GM23338 (cell line): ENCODE data around the gene MUC6.

ENCODE experiments used
- CREB1 ChIP-seq: fragments of 250-450 bp; sonication (Bioruptor Pico); IDR thresholded peaks from 2 replicates; pipeline ENCODE4 v1.5.0; 2020; ENCODE audit warnings: low read depth, mild to moderate bottlenecking, moderate library complexity
- ETS1 ChIP-seq: IDR thresholded peaks from 2 replicates; pipeline ENCODE4 v1.6.1; 2016; ENCODE audit warnings: antibody characterized with exemption
- EZH2 ChIP-seq: fragments of 200-600 bp; sonication (generic); IDR thresholded peaks from one replicate; pipeline ENCODE4 v1.8.0; 2017; ENCODE audit warnings: antibody characterized with exemption, mild to moderate bottlenecking, low read depth; ENCODE audit not compliant: unreplicated experiment
- EZH2phosphoT487 ChIP-seq: fragments of 200-600 bp; sonication (generic); IDR thresholded peaks from one replicate; pipeline ENCODE4 v1.8.1; 2018; ENCODE audit warnings: antibody characterized with exemption; ENCODE audit not compliant: unreplicated experiment
- JUNB ChIP-seq: IDR thresholded peaks from one replicate; pipeline ENCODE4 v1.6.1; 2016; ENCODE audit warnings: antibody characterized with exemption; ENCODE audit not compliant: unreplicated experiment
- NANOG ChIP-seq: IDR thresholded peaks from 2 replicates; pipeline ENCODE4 v1.6.1; 2016; ENCODE audit warnings: antibody characterized with exemption, borderline replicate concordance
- POLR2AphosphoS5 ChIP-seq: IDR thresholded peaks from 2 replicates; pipeline ENCODE4 v1.6.1; 2016; ENCODE audit warnings: antibody characterized with exemption, low read depth
- ZNF114 ChIP-seq: fragments of 250-450 bp; sonication (Bioruptor Pico); IDR thresholded peaks from 2 replicates; pipeline ENCODE4 v1.5.0; 2020; ENCODE audit warnings: mild to moderate bottlenecking, moderate library complexity
- ZNF331 ChIP-seq: fragments of 250-450 bp; sonication (Bioruptor Pico); IDR thresholded peaks from 2 replicates; pipeline ENCODE4 v1.5.0; 2020; ENCODE audit warnings: low read depth, mild to moderate bottlenecking, moderate library complexity
- TF ChIP-seq, protein P1 (sequence below), 2 experiments: fragments of 200-600 bp in 1 of 2; sonication (generic) in 1 of 2; conservative IDR thresholded peaks; 2 replicates each; pipeline versions ENCODE4 v1.5.1 to v1.6.1; 2016 to 2017; ENCODE audit warnings: antibody characterized with exemption in 2 of 2, low read depth in 2 of 2, mild to moderate bottlenecking in 2 of 2, moderate library complexity in 1 of 2
- TF ChIP-seq, protein P2 (sequence below): IDR thresholded peaks from one replicate; pipeline ENCODE4 v1.6.1; 2018; ENCODE audit warnings: antibody characterized with exemption; ENCODE audit not compliant: unreplicated experiment
- TF ChIP-seq, protein P3 (sequence below): fragments of 250-450 bp; sonication (Bioruptor Pico); IDR thresholded peaks from 2 replicates; pipeline ENCODE4 v1.5.0; 2020; ENCODE audit warnings: mild to moderate bottlenecking, moderate library complexity

- TF ChIP-seq, protein P1, sequence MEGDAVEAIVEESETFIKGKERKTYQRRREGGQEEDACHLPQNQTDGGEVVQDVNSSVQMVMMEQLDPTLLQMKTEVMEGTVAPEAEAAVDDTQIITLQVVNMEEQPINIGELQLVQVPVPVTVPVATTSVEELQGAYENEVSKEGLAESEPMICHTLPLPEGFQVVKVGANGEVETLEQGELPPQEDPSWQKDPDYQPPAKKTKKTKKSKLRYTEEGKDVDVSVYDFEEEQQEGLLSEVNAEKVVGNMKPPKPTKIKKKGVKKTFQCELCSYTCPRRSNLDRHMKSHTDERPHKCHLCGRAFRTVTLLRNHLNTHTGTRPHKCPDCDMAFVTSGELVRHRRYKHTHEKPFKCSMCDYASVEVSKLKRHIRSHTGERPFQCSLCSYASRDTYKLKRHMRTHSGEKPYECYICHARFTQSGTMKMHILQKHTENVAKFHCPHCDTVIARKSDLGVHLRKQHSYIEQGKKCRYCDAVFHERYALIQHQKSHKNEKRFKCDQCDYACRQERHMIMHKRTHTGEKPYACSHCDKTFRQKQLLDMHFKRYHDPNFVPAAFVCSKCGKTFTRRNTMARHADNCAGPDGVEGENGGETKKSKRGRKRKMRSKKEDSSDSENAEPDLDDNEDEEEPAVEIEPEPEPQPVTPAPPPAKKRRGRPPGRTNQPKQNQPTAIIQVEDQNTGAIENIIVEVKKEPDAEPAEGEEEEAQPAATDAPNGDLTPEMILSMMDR (conservative IDR thresholded peaks at IDR 0.05; ENCODE audit: low read depth in 2 of 2), result no peak
- TF ChIP-seq CREB1 (CRISPR knock-in tag) (no peak), EZH2 (no peak), POLR2AphosphoS5 (no peak), ZNF114 (no peak), EZH2phosphoT487 (no peak), ETS1 (no peak), JUNB (no peak), ZNF331 (CRISPR knock-in tag) (no peak), NANOG (no peak)
- TF ChIP-seq, protein P2, sequence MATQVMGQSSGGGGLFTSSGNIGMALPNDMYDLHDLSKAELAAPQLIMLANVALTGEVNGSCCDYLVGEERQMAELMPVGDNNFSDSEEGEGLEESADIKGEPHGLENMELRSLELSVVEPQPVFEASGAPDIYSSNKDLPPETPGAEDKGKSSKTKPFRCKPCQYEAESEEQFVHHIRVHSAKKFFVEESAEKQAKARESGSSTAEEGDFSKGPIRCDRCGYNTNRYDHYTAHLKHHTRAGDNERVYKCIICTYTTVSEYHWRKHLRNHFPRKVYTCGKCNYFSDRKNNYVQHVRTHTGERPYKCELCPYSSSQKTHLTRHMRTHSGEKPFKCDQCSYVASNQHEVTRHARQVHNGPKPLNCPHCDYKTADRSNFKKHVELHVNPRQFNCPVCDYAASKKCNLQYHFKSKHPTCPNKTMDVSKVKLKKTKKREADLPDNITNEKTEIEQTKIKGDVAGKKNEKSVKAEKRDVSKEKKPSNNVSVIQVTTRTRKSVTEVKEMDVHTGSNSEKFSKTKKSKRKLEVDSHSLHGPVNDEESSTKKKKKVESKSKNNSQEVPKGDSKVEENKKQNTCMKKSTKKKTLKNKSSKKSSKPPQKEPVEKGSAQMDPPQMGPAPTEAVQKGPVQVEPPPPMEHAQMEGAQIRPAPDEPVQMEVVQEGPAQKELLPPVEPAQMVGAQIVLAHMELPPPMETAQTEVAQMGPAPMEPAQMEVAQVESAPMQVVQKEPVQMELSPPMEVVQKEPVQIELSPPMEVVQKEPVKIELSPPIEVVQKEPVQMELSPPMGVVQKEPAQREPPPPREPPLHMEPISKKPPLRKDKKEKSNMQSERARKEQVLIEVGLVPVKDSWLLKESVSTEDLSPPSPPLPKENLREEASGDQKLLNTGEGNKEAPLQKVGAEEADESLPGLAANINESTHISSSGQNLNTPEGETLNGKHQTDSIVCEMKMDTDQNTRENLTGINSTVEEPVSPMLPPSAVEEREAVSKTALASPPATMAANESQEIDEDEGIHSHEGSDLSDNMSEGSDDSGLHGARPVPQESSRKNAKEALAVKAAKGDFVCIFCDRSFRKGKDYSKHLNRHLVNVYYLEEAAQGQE, result no peak
- TF ChIP-seq, protein P3, sequence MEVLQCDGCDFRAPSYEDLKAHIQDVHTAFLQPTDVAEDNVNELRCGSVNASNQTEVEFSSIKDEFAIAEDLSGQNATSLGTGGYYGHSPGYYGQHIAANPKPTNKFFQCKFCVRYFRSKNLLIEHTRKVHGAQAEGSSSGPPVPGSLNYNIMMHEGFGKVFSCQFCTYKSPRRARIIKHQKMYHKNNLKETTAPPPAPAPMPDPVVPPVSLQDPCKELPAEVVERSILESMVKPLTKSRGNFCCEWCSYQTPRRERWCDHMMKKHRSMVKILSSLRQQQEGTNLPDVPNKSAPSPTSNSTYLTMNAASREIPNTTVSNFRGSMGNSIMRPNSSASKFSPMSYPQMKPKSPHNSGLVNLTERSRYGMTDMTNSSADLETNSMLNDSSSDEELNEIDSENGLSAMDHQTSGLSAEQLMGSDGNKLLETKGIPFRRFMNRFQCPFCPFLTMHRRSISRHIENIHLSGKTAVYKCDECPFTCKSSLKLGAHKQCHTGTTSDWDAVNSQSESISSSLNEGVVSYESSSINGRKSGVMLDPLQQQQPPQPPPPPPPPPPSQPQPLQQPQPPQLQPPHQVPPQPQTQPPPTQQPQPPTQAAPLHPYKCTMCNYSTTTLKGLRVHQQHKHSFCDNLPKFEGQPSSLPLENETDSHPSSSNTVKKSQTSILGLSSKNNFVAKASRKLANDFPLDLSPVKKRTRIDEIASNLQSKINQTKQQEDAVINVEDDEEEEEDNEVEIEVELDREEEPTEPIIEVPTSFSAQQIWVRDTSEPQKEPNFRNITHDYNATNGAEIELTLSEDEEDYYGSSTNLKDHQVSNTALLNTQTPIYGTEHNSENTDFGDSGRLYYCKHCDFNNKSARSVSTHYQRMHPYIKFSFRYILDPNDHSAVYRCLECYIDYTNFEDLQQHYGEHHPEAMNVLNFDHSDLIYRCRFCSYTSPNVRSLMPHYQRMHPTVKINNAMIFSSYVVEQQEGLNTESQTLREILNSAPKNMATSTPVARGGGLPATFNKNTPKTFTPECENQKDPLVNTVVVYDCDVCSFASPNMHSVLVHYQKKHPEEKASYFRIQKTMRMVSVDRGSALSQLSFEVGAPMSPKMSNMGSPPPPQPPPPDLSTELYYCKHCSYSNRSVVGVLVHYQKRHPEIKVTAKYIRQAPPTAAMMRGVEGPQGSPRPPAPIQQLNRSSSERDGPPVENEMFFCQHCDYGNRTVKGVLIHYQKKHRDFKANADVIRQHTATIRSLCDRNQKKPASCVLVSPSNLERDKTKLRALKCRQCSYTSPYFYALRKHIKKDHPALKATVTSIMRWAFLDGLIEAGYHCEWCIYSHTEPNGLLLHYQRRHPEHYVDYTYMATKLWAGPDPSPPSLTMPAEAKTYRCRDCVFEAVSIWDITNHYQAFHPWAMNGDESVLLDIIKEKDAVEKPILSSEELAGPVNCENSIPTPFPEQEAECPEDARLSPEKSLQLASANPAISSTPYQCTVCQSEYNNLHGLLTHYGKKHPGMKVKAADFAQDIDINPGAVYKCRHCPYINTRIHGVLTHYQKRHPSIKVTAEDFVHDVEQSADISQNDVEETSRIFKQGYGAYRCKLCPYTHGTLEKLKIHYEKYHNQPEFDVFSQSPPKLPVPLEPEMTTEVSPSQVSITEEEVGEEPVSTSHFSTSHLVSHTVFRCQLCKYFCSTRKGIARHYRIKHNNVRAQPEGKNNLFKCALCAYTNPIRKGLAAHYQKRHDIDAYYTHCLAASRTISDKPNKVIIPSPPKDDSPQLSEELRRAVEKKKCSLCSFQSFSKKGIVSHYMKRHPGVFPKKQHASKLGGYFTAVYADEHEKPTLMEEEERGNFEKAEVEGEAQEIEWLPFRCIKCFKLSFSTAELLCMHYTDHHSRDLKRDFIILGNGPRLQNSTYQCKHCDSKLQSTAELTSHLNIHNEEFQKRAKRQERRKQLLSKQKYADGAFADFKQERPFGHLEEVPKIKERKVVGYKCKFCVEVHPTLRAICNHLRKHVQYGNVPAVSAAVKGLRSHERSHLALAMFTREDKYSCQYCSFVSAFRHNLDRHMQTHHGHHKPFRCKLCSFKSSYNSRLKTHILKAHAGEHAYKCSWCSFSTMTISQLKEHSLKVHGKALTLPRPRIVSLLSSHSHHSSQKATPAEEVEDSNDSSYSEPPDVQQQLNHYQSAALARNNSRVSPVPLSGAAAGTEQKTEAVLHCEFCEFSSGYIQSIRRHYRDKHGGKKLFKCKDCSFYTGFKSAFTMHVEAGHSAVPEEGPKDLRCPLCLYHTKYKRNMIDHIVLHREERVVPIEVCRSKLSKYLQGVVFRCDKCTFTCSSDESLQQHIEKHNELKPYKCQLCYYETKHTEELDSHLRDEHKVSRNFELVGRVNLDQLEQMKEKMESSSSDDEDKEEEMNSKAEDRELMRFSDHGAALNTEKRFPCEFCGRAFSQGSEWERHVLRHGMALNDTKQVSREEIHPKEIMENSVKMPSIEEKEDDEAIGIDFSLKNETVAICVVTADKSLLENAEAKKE (CRISPR knock-in tag), result no peak
These were observed 34.3 kb upstream of the MUC6 start for GRCh38 chr11:1070594-1071462.
